GM12892 (cell line): ENCODE measurements around the gene CYTH1.

Source experiments
- POLR2A ChIP-seq: IDR thresholded peaks from 2 replicates; pipeline ENCODE4 v1.6.1; 2011; ENCODE audit warnings: low read depth, low read length, control low read depth
- POLR2AphosphoS5 ChIP-seq: IDR thresholded peaks from 2 replicates; pipeline ENCODE4 v1.6.1; 2011; ENCODE audit warnings: low read depth, low read length, control low read depth
- TAF1 ChIP-seq: IDR thresholded peaks from 2 replicates; pipeline ENCODE4 v1.6.1; 2011; ENCODE audit warnings: low read depth, mild to moderate bottlenecking, control low read depth, low read length, borderline replicate concordance

DNA sequence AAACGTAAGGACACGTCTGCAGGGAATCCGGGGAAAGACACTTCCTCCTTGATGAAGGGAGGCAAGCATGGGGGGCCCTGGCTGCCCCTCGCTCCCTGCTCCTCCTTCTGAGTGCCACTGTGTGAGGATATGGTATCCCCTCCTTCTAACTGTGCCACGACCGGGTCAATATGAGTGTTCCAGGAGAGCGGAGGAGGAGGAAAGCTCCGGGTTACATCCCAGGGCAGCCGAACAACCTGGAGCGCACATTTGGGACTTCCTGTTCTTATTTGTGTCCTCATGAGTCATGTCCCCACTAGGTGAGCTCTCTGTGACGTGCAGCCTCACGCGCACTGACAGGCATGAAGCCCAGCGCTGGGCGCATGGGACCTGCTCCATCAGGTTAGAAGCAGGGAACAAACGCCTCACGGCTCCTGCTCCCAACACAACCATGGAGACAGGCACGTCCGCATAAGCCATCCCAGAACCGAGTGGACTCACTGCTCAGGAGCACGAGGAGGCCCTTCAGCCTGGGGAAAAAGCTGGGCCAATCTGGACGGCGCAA lies 112.0 kb downstream of the CYTH1 start:
- TF ChIP-seq POLR2A (no peak), POLR2AphosphoS5 (no peak), TAF1 (no peak)
